ENCODE results near the gene CROCC.
"Not testable (repeated sequence)": the region's sequence is repeated elsewhere in the genome, so short reads cannot be mapped to it uniquely, and the experiment has no call there.

The CROCC gene

GRCh38 chr1:16925635-16926490 lies 4.1 kb downstream of the CROCC start:
- no peak overlapping the region for H3K4me3 ChIP-seq (ENCODE audit: low read depth, low read length)
- no peak for TF ChIP-seq CTCF (IDR thresholded peaks at IDR 0.05; ENCODE audit: low read depth, low read length)

GRCh38 chr1:16926491-16927073 lies 4.9 kb downstream of the CROCC start:
- H3K4me3 ChIP-seq (ENCODE audit: low read depth, low read length): no peak overlapping the region
- TF ChIP-seq CTCF (IDR thresholded peaks at IDR 0.05; ENCODE audit: low read depth, low read length): no peak

GRCh38 chr1:16927256-16927655 lies 5.5 kb downstream of the CROCC start:
- H3K4me3 ChIP-seq (ENCODE audit: low read depth, low read length): no peak overlapping the region

GRCh38 chr1:16927711-16928485 lies 6.2 kb downstream of the CROCC start:
- H3K4me3 ChIP-seq (ENCODE audit: low read depth, low read length): no peak overlapping the region
- no peak for TF ChIP-seq CTCF (IDR thresholded peaks at IDR 0.05; ENCODE audit: low read depth, low read length)

More at GRCh38 chr1:16927256-16927655, 5.5 kb downstream of the CROCC start:
- TF ChIP-seq CTCF (IDR thresholded peaks at IDR 0.05; ENCODE audit: low read depth, low read length): no peak

GRCh38 chr1:16929146-16930041 lies 7.7 kb downstream of the CROCC start:
- not testable (repeated sequence) for H3K4me3 ChIP-seq (ENCODE audit: low read depth, low read length)

GRCh38 chr1:16931206-16931934 lies 9.6 kb downstream of the CROCC start:
- not testable (repeated sequence) for H3K4me3 ChIP-seq (ENCODE audit: low read depth, low read length)

- not testable (repeated sequence) for H3K4me3 ChIP-seq (ENCODE audit: low read depth, low read length)
These were observed 12.2 kb downstream of the CROCC start for GRCh38 chr1:16933945-16934344.

- H3K4me3 ChIP-seq (ENCODE audit: low read depth, low read length): not testable (repeated sequence)
These were observed 14.8 kb downstream of the CROCC start for GRCh38 chr1:16936580-16936979.

All from WI38 (cell line).